Endothelial cell of umbilical vein (primary cell): ENCODE data around the gene ZNF44. TPM values are rescaled to one million over a fixed set of nuclear protein-coding genes. Genes with fewer than 3 reads are reported as not detected.

ENCODE experiments used
- BruUV-seq: library from RNA; stranded (reverse); fragments of 400-500 nt; replicated peaks from 2 replicates; lab custom pipeline; 2021; lab: Mats Ljungman, UMichigan
- CTCF ChIA-PET: fragments of 300-600, 350-600 bp; sonication (Branson Sonifier 250); formaldehyde crosslinking; loops from one replicate; lab custom pipeline; 2021; ENCODE audit warnings: antibody characterized with exemption, inconsistent platforms; lab: Charles Lee
- POLR2A ChIA-PET: fragments of 300-600, 350-600 bp; sonication (Branson Sonifier 250); formaldehyde crosslinking; loops from one replicate; lab custom pipeline; 2021; ENCODE audit warnings: antibody characterized with exemption, inconsistent platforms; lab: Charles Lee
- DNase-seq: peaks from one replicate; pipeline ENCODE4 v3.0.0-alpha.2; 2011; ENCODE audit warnings: low read depth, low spot score
- FAIRE-seq: peaks from 2 replicates; lab custom pipeline; 2011; peaks lifted over from hg19 to GRCh38; lab: Jason Lieb, UNC
- H2AFZ ChIP-seq: 2 replicates; pipeline ENCODE4 v1.6.0; 2012; ENCODE audit warnings: low read depth, low read length, control low read depth, inconsistent platforms
- H3K27ac ChIP-seq: 2 replicates; pipeline ENCODE4 v1.5.1; 2011; ENCODE audit warnings: low read depth, mild to moderate bottlenecking, control low read depth, low read length, moderate library complexity; ENCODE audit not compliant: insufficient read depth
- H3K27me3 ChIP-seq, 2 experiments: 2 replicates each; pipeline versions ENCODE4 v1.6.0 to v1.6.1; 2011; ENCODE audit warnings: low read length in 2 of 2, mixed read lengths in 1 of 2; ENCODE audit not compliant: control insufficient read depth in 2 of 2, insufficient read depth in 2 of 2
- H3K36me3 ChIP-seq, 2 experiments: 2 replicates in 1 of 2; 3 replicates in 1 of 2; pipeline ENCODE4 v1.5.1; 2011; ENCODE audit warnings: low read length in 2 of 2, mild to moderate bottlenecking in 1 of 2, moderate library complexity in 1 of 2; ENCODE audit not compliant: control insufficient read depth in 2 of 2, insufficient read depth in 2 of 2; ENCODE audit errors: extremely low read depth in 1 of 2
- H3K4me1 ChIP-seq: 3 replicates; pipeline ENCODE4 v1.5.1; 2011; ENCODE audit warnings: mild to moderate bottlenecking, low read length; ENCODE audit not compliant: control insufficient read depth, insufficient read depth; ENCODE audit errors: extremely low read depth
- H3K4me2 ChIP-seq: 2 replicates; pipeline ENCODE4 v1.6.1; 2011; ENCODE audit warnings: low read length, control low read depth, mixed read lengths; ENCODE audit not compliant: insufficient read depth
- H3K4me3 ChIP-seq, 3 experiments: fragments of 200-600 bp in 1 of 3; sonication (generic), shearing (Covaris generic) in 1 of 3; replicated peaks in 1 of 3; 2 replicates each; pipeline ENCODE4 v1.5.1; 2011 to 2016; ENCODE audit warnings: control low read depth in 3 of 3, low read length in 3 of 3, mild to moderate bottlenecking in 2 of 3, inconsistent platforms in 1 of 3, low read depth in 1 of 3, moderate library complexity in 1 of 3; ENCODE audit not compliant: insufficient read depth in 1 of 3
- H3K79me2 ChIP-seq: 2 replicates; pipeline ENCODE4 v1.6.0; 2012; ENCODE audit warnings: low read length, inconsistent platforms; ENCODE audit not compliant: control insufficient read depth, insufficient read depth
- H3K9ac ChIP-seq: replicated peaks from 2 replicates; pipeline ENCODE3; 2011; ENCODE audit warnings: low read length, control low read depth; ENCODE audit not compliant: insufficient read depth; ENCODE audit errors: extremely low read depth
- H3K9me1 ChIP-seq: replicated peaks from 3 replicates; pipeline ENCODE4 v1.6.0; 2011; ENCODE audit warnings: mild to moderate bottlenecking, low read length; ENCODE audit not compliant: control insufficient read depth, insufficient read depth; ENCODE audit errors: extremely low read depth
- H3K9me3 ChIP-seq: replicated peaks from 2 replicates; pipeline ENCODE4 v1.5.1; 2012; ENCODE audit warnings: low read length, inconsistent platforms; ENCODE audit not compliant: control insufficient read depth, insufficient read depth
- H4K20me1 ChIP-seq: replicated peaks from 2 replicates; pipeline ENCODE3; 2011; ENCODE audit warnings: mild to moderate bottlenecking, low read length; ENCODE audit not compliant: control insufficient read depth, insufficient read depth; ENCODE audit errors: extremely low read depth
- CTCF ChIP-seq, 2 donors: IDR thresholded peaks; 1 replicate in 1 of 2; 2 replicates in 1 of 2; pipeline ENCODE4 v1.5.1; 2011; ENCODE audit warnings: low read length in 2 of 2, mild to moderate bottlenecking in 2 of 2, moderate library complexity in 2 of 2, control low read depth in 1 of 2, inconsistent platforms in 1 of 2, low read depth in 1 of 2; ENCODE audit not compliant: insufficient read depth in 1 of 2; ENCODE audit errors: extremely low read depth in 1 of 2
- EZH2 ChIP-seq: IDR thresholded peaks from 2 replicates; pipeline ENCODE4 v1.6.1; 2012; ENCODE audit warnings: borderline replicate concordance, low read depth, mild to moderate bottlenecking, moderate library complexity, low read length, inconsistent platforms; ENCODE audit not compliant: severe bottlenecking
- FOS ChIP-seq: IDR thresholded peaks from 2 replicates; pipeline ENCODE4 v1.6.1; 2011; ENCODE audit warnings: mild to moderate bottlenecking, low read length, moderate library complexity, borderline replicate concordance; ENCODE audit not compliant: insufficient read depth
- GATA2 ChIP-seq: IDR thresholded peaks from 2 replicates; pipeline ENCODE4 v1.7.0; 2011; ENCODE audit warnings: low read depth, mild to moderate bottlenecking, moderate library complexity, mixed read lengths, low read length; ENCODE audit not compliant: insufficient read length, insufficient read depth
- JUN ChIP-seq: IDR thresholded peaks from 2 replicates; pipeline ENCODE4 v1.6.1; 2011; ENCODE audit warnings: borderline replicate concordance, low read depth; ENCODE audit not compliant: insufficient read length, insufficient read depth
- MAX ChIP-seq: IDR thresholded peaks from 2 replicates; pipeline ENCODE4 v1.6.1; 2011; ENCODE audit not compliant: insufficient read depth, insufficient read length
- MYC ChIP-seq: IDR thresholded peaks from one replicate; pipeline ENCODE4 v1.6.1; 2011; ENCODE audit warnings: mild to moderate bottlenecking, low read depth, low read length
- POLR2A ChIP-seq: IDR thresholded peaks from 2 replicates; pipeline ENCODE4 v1.6.1; 2012; ENCODE audit warnings: low read depth, mild to moderate bottlenecking, control low read depth, low read length
- POLR2AphosphoS5 ChIP-seq: IDR thresholded peaks from 2 replicates; pipeline ENCODE4 v1.6.1; 2012; ENCODE audit warnings: low read depth, mild to moderate bottlenecking, control low read depth, low read length, moderate library complexity; ENCODE audit not compliant: insufficient read depth
- dilution Hi-C: fragments of 300-500 bp; cut with MboI; formaldehyde crosslinking; loops from one replicate; pipeline ENCODE4 v1.15.0; 2019; ENCODE audit warnings: low sequenced_read_pairs; ENCODE audit not compliant: extremely low pct_ligation_motif_present
- intact Hi-C: fragments of 100-400 bp; cut with micrococcal nuclease; formaldehyde crosslinking; loops from one replicate; pipeline ENCODE4 v1.10.0; 2022
- polyA plus RNA-seq, 4 experiments: library from polyadenylated mRNA; depleted of rRNA in 3 of 4; stranded (reverse) in 3 of 4; unstranded in 1 of 4; fragments of >200 nt; gene quantifications; 2 replicates each; pipeline versions ENCODE4 v1.2.1 to v1.2.3, GENCODE V29; 2011 to 2012; ENCODE audit warnings: missing spikeins in 1 of 4
- total RNA-seq: library from RNA; stranded (reverse); gene quantifications from 2 replicates; pipeline ENCODE4 v1.2.3, GENCODE V29; 2021

Gene ZNF44
- total and polyA plus RNA-seq, 2 donors (not counting 3 experiments of a cell fraction or from before 2014, with no cell fraction given), result 2.1 to 7.4 TPM

- ChIA-PET POLR2A (no interaction called here), CTCF (no interaction called here)
- Histone ChIP-seq H3K4me2 (no peak overlapping the region), H3K9me3 (peaks cover 4% of the 10 kb centered on the region), H2AFZ (no peak overlapping the region), H3K4me1 (no peaks in the 10 kb centered on the region), H3K27ac (no peak overlapping the region), H3K27me3 (no peaks in the 10 kb centered on the region), H3K9ac (no peak overlapping the region), H4K20me1 (no peaks in the 10 kb centered on the region), H3K79me2 (no peaks in the 10 kb centered on the region), H3K4me3 (no peak overlapping the region), H3K9me1 (no peaks in the 10 kb centered on the region), H3K36me3 (no peaks in the 10 kb centered on the region)
- DNase-seq (no peak), FAIRE-seq (no peak)
- TF ChIP-seq MAX (no peak), POLR2A (no peak), GATA2 (no peak), POLR2AphosphoS5 (no peak), MYC (no peak), FOS (no peak), JUN (no peak), EZH2 (no peak), CTCF (IDR thresholded peaks at IDR 0.05; ENCODE audit: extremely low read depth in 1 of 2, insufficient read depth in 1 of 2, low read depth in 1 of 2, low read length in 2 of 2) (no peak)
- BruUV-seq, result no TSS peak
- intact Hi-C loops (no loop called here), dilution Hi-C loops (no loop called here)
These were observed 28.6 kb downstream of the ZNF44 start for GRCh38 chr19:12265921-12266704.
